ENCODE data around the gene NALCN.

NALCN gene

GRCh38 chr13:101416181-101417042 lies at the start of gene NALCN:
NALCN (minus strand) TSS chr13:101416508; CDS start chr13:101399126, 17,382 bp downstream.
- peak; percentile 4 for DNase-seq

DNA sequence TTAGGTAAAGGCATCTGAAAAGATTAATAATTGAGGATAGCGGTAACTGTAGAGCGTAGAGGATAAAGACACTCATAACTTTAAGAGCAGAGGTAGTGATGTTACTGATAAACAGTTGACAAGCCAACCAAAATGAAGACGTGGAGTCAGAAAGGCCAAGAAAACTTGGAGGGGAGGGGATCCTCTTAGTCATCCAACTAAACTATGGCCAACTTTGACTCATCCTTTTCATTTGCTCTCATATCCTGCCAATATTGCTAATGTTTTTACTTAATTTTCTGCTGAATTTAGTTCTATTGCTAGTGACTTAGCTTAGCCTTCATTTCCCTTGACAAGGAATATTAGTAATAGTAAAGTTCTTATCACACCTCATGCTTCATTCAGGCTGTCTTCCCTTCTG lies 49.6 kb upstream of the NALCN start:
- DNase-seq: no peak

- no peak for DNase-seq
Measured at GRCh38 chr13:101457176-101457575, 40.9 kb upstream of the NALCN start.

DNA sequence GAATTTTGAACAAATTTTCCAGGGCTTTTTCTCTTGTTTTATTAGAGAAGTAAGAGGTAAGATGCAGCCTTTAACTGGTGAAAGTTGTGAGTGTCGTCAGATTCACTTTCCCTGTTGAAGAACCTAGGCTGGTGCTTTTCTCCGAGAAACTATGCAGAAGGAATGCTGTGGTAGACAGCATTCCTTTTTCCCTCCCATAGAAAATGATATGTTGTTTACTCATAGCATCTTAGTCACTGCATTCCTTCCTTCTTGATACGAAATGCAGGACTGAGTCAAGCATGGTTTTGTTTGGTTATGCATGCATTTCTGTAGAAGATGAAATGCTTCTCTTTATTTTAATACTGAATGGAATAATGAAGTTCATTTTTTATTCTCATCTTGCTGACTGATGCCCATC lies 39.6 kb upstream of the NALCN start:
- no peak for DNase-seq

DNA sequence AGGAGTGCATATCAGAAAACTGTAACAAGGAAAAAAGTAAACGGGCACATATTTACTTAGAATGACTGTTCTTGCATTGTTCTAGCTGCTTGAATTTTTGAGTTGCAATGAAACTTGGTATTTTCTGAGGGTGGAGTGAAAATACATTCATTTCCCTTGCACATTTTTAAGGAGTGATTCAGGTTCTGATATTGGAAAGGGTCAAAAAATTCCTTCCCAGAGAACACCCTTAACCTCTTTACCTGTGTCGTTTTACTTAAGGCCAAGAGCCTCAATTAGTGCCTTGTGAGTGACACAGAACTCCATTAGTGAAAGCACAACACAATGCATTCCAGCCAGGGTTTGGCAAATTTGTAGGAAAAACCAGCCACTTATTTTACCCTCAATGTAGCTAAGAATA lies 38.5 kb upstream of the NALCN start:
- DNase-seq: no peak

DNA sequence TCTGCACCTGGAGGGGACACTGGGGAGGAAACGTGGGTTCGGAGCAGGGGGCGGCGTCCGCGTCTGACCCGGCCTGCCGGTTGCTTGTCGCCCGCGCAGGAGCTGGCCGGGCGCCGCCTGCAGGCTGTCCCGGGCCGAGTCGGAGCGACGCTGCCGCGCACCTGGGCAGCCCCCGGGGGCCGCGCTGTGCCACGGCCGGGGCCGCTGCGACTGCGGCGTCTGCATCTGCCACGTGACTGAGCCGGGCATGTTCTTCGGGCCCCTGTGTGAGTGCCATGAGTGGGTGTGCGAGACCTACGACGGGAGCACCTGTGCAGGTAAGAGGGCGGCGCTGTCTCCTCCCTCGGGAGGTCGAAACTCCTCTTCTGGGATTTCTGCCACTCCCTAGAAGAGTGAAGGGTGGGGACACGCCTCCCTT lies 37.5 kb upstream of the NALCN start:
- DNase-seq: peak; percentile 2

DNA sequence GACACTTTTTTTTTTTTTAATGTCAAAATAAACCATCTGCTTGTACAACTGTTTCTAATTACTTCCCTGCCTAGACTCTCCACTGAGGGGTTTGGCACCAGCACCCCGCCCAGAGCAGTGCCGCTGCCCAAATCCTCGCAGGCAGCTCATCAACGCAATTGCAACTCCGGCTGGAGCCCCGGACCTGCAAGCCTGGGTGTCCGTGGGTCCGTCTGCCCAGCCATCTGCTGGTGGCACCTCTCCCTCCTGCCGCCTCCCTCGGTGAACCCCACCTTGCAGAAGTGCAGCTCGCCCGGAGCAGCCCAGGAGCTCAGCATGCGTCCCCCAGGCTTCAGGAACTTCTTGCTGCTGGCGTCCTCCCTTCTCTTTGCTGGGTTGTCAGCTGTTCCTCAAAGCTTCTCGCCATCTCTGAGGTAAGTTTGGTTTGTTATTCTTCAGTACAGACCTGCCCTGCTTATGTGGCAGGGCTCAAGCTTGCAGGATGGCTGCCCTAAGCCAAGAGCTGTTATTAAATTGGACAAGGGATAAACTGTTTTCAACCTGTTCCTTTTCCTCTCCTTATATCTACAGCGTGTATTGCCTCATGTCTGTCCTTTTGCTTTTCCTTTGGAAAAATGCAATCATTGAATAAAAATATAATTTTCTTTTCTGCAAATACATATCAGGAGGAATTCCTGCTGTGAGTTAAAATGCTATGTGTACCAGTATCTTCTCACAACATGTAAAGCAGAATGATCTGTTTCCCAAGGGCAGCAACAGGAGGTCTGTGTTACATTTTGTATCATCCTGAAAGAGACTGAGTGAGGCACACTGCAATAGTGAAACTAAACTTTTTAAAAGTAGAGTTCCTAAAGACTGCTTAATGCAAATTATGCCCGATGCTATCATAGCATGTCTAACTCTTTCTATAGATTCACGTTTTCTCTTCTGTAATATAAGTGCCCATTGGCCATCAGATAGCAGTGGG lies 36.5 kb upstream of the NALCN start, which contains the start of gene ITGBL1:
Gene ITGBL1, plus strand, starts transcription at position 157 of the 967 bp plus-strand sequence. Its CDS starts 159 bp downstream, at position 316.
- no peak for DNase-seq

GRCh38 chr13:101451641-101452040 lies 35.3 kb upstream of the NALCN start:
- no peak for DNase-seq

DNA sequence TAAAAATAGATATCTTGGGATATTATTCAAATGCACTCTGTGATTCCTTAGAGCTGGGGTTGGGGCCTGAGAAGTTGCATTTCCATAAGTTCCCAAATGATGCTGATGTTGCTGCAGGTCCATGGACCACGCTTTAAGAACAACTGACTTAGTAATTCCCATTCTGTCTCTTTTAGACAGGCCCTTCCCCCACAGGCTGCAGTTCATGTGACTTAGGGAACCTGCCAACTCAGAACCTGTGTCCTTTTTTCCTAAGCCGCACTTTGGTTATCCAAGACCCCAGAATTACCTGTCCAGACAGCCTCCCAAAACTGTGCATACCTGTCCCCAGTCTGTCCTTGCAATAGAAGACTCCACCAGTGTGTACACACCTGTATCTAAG lies 34.4 kb upstream of the NALCN start:
- DNase-seq: no peak

DNA sequence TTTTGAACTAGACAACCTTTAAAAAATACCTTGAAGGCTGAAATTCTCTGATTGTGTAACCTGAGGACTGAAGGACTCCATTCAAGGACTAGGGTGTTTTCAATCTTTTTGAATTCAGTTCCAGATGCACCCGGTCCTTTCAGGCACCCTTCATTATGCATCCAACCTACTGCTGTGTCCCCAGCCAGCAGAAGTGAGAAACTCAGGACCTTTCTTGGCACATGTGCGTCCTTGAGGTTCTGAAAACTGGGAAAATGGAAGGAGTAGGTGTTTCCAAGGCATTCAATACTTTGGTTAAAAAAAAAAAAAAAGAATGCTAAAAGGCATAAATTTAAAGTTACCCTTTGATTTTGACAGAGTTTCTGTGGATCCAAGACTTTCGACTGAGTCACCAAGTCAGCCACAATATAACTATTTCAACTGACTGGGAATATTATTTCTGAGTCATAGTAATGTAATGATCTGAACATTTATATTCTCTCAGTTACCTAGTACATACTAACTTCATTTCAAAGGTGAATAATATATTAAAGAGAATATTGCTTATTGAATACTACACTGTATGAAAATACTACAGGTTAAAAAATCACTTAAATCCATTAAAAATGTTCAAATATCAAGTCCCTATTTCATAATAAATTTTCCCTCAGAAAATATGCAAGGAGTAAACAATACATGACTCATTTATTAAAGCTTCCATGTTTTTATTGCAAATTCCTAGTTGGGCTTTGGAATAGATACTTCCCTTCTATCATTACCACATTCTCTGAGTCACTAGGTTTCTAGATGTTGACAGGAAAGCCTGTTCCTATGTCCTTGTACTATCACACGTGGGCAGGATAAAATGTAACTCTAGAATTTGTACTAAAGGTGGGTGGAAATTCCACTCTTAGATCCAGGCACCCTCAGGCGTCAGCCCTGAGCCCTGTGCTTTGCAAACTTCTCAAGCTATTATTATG lies 33.8 kb upstream of the NALCN start:
- no peak for DNase-seq

DNA sequence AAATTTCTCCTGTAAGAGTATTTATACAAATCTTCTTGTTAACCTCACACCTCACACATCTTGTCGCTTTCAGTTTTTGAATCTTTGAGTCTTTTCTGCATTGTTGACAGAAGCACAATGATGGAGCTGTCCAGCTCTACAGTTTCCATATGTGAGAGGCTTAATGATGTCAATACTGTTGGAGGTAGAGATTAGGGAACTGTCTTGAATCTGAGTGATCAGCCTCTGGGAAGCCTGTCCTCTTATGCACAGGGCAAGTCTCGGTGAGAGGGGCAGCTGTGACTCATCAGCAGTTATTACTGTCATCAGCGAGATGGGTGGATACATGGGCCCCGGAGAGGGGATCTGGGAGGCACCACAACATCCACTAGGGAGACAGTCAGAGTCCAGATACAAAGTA lies 31.5 kb upstream of the NALCN start:
- no peak for DNase-seq

DNA sequence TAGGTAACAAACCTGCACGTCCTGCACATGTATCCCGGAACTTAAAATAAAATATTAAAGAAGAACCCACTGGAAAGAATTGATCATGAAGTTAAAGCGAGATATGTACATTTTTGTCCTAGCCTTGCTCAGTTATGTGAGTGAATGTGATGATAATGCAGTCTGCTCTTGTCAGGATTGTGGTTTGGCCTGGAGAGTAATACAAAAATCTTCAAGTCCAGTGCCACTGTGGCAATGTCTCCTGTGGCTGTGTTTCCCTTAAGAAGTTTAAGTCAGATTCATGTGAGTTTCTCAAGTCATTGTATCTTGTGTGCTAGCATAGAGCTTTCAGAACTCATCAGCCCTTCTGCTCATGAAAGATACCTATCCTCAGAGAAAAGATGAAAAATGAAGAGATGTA lies 18.2 kb upstream of the NALCN start:
- no peak for DNase-seq

- DNase-seq: no peak
Measured at GRCh38 chr13:101433895-101434294, 17.6 kb upstream of the NALCN start.

DNA sequence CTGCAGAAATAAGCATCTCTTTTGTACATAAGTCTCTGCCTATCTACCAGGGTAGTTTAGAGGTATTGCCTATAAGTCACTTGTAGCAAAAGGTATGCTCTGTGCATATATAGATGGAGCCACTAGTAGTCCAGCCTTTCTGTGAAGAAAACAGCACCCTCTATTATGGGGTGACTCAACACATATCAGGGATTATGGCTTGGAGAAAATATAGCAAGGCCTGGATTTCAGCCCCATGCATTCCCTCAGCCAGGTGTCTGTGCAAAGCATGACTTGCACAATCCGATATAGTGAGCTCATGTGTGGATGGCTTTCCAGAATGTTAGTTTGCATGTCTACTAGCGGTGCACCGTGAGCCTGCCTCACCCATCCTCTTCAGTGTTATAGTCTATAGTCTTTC lies 13.4 kb upstream of the NALCN start:
- no peak for DNase-seq

DNA sequence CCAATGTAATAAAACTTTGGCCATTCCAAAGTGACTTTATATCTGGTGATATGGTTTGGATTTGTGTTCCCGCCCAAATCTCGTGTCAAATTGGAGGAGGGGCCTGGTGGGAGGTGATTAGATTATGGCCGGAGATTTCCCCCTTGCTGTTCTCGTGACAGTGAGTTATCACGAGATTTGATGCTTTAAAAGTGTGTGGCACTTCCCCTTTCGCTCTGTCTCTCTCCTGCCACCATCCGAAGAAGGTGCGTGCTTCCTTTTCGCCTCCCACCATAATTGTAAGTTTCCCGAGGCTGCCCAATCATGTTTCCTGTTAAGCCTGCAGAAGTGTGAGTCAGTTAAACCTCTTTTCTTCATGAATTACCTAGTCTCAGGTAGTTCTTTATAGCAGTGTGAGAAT lies 9.3 kb upstream of the NALCN start:
- no peak for DNase-seq

DNA sequence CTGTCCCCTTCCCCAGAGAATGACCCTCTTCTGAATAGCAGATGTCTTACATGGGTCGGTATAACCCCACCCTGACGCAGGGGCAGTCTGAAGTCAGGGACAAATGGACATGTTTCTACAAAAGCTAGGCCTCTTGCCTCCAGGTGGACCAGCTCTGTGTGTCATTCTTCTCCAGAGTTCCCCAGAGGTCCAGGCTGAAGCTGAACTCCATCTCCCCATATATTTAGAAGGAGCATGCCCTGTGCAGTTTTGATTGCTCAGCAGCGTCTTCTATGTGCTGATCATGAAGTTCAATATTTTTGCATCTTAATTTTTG lies 8.8 kb upstream of the NALCN start:
- no peak for DNase-seq

DNA sequence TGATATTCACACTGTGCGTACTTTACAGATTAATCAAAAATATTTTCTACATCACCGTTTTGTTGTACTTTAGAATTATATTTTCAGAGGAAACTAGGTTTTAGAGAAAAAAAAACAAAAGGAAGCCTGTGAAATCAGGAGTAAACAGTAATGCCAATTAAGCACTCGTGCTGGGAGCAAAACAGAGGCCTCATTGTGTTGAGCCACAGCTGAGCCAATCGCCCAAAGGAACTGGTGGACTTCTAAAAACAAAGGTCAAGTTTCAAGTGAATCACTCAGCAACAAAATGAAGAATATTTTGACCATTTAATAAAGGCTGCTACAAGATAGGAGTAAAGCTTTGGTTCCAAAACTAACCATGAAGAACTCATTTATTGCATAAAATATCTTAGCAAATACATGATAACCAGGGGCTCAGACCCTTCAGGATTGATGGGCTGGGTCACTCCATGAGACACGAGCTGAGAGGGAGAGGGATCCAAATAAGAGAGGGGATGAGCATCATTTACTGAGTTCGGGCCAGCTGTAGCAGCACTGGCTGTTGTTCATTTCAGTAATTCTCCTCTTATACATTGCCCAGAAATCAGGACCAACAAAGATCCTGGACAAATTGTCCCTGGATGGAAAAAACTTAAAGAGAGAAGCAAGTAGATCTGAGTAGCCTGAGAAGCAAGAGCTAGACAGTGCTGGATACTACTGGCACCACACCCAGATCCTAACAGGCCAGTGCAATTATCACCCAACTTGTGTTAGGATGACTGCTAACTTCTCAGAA lies 8.3 kb upstream of the NALCN start:
- no peak for DNase-seq

GRCh38 chr13:101423872-101424271 lies 7.6 kb upstream of the NALCN start:
- DNase-seq: no peak

DNA sequence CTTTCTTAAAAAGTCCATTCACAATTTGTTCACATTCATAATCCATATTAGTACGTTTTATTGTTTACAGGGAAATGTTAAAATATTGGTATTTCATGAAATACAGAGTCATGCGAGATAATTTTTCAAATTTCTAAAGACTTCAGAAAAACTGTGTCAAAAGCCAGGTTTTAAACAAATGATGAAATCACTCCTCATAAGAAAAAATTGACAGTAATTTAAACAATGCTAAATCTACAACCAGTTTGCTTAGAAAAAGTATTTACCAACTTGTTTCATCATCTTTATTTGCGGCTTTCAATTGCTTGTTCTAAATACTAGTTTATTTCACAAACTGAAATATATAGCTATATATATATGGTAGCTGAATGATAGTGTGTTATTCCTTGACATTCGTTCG lies 1.2 kb upstream of the NALCN start:
- DNase-seq: no peak

DNA sequence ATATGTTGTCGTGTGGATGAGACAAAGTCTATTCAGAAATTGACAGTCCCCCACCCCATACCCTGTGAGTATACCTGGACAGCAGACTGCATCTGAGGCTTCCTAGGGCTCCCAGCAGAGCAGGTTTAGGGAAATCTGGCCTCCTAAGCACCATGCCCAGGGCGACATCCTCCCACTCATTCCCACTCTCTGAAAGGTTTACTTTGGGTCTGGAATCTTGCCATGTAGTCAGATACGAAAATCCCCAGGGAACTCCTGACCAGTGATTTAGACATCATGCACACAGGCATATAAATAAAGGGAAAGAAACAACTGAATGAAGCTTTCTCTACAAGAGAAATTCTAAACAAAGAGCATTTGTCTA lies 717 bp upstream of the NALCN start:
- no peak for DNase-seq

DNA sequence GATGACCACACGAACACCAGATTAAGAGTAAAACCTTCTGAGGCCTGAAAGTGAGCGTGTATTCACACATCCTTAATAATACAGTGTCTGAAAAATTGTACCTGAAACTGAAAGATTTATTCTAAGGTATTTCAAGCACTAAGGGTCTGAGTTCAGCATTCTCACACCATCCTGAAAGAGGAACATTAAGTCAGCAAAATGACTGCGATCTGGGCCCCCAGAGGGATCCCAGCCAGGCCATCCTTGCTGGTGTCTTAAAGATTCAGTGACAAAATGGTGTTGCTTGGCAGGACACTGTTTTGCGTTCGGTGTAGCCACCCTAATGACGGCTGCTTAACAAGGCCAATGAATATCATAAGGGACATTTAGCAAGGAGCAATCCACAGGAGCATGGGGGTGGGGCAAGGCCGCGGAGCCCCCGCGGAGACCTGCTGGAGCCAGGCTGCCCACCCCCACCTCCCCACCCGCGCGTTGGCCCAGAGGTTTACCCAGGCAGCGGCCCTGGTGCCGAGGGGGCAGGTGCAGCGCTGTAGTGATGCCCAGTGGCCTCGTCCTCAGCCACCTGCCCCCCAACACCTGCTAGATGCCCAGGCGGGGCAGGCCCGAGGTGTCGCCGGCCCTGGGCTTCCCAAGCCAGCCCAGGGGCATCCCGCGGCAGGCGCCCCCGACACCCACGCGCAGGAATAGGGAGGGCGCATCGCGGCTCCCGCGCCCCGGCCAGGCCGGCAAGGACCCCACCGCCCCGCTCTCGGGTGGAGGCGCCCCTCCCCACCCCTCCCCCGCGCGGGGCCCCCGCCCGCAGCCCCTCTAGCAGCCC lies 742 bp downstream of the NALCN start:
- DNase-seq: no peak
